Stomach smooth muscle (tissue), 2 donors: ENCODE results near the gene BRINP3.

Experiments used
- H3K27ac ChIP-seq: one replicate; pipeline ENCODE4 v1.7.0; 2013; ENCODE audit warnings: mild to moderate bottlenecking, low read length, inconsistent platforms
- H3K27me3 ChIP-seq, 2 donors: one replicate each; pipeline ENCODE4 v1.7.0; 2013; ENCODE audit warnings: low read length in 2 of 2; ENCODE audit not compliant: insufficient read depth in 2 of 2, control insufficient read depth in 1 of 2
- H3K36me3 ChIP-seq, 2 donors: one replicate each; pipeline ENCODE4 v1.7.0; 2013; ENCODE audit warnings: low read length in 2 of 2; ENCODE audit not compliant: control insufficient read depth in 2 of 2, insufficient read depth in 2 of 2
- H3K4me1 ChIP-seq: one replicate; pipeline ENCODE4 v1.7.0; 2013; ENCODE audit warnings: low read length; ENCODE audit not compliant: control insufficient read depth, insufficient read depth
- H3K4me3 ChIP-seq, 2 donors: one replicate each; pipeline ENCODE4 v1.7.0; 2013; ENCODE audit warnings: low read length in 2 of 2
- H3K9ac ChIP-seq, 2 donors: one replicate each; pipeline ENCODE4 v1.7.0; 2013; ENCODE audit warnings: low read length in 2 of 2, mild to moderate bottlenecking in 1 of 2
- H3K9me3 ChIP-seq, 2 donors: one replicate each; pipeline ENCODE4 v1.7.0; 2013; ENCODE audit warnings: low read length in 2 of 2; ENCODE audit not compliant: control insufficient read depth in 2 of 2
- donor health status: healthy.
- donor health status: Pancreatic carcinoma.

Gene BRINP3

DNA sequence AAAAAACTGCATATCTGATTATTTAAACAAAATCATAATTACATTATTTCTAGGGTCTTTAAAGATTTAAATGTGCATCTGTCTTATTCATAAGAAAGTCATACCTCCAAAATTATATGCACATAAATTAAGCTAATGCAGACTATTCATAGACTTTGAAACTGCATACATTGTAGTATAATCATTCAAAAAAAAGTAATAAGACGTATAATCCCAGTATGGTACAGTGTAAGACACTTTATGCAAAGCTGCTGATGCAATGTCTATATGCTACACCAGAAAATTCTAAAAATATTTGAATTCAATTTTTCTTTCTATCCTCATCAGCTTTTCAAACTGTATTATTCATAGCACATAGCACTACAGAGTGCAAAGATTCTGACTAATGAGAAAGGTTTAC, 22.0 kb downstream of the BRINP3 start:
- no peaks in the 10 kb centered on the region for H3K9me3 ChIP-seq
- no peak overlapping the region for H3K27ac ChIP-seq
- H3K4me1 ChIP-seq = no peaks in the 10 kb centered on the region
- H3K9ac ChIP-seq = no peak overlapping the region
- H3K27me3 ChIP-seq = no peaks in the 10 kb centered on the region
- H3K36me3 ChIP-seq = no peaks in the 10 kb centered on the region
- no peak overlapping the region for H3K4me3 ChIP-seq

DNA sequence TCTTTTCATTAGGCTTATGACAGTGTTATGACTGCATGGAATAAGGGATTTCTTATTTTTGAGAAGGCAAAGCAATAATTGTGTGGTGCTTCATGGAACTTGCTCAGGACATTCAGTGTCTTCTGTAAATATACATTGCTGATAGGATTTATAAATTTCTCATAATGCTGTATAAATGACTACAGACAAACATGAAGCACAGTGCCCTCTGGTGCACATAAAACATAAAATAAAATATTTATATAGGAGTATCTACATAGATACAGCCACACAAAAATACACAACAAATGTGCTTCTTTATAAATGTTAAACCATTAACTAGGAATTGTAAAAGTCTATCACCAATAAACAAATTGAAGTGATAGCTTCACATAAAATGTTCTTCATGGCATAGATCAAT, 24.1 kb downstream of the BRINP3 start:
- Histone ChIP-seq H3K36me3 (no peaks in the 10 kb centered on the region), H3K27me3 (no peaks in the 10 kb centered on the region), H3K9me3 (no peaks in the 10 kb centered on the region), H3K9ac (no peak overlapping the region), H3K4me3 (no peak overlapping the region), H3K27ac (no peak overlapping the region), H3K4me1 (no peaks in the 10 kb centered on the region)

DNA sequence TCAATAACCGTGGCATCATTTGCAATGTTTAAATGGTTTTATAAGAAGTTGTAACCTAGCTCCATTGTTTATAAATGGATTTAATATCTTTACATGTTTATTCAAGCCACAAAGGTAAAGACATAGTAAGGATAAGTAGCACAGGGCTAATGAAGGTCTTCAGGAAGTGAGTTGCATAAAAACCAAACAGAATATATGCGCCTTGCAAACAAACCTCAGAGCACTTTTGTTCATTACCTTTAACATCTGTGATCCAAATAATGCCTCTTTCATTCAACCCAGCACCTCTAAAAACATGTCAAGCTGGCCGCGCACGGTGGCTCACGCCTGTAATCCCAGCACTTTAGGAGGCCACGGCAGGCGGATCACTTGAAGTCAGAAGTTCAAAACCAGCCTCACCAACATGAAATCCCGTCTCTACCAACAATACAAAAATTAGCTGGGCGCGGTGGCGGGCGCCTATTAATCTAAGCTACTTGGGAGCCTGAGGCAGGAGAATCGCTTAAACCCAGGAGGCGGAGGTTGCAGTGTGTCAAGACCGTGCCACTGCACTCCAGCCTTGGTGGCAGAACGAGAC, 25.3 kb downstream of the BRINP3 start:
- H3K4me1 ChIP-seq = no peaks in the 10 kb centered on the region
- no peak overlapping the region for H3K4me3 ChIP-seq
- no peaks in the 10 kb centered on the region for H3K9me3 ChIP-seq
- no peaks in the 10 kb centered on the region for H3K36me3 ChIP-seq
- no peak overlapping the region for H3K9ac ChIP-seq
- no peak overlapping the region for H3K27ac ChIP-seq
- H3K27me3 ChIP-seq = no peaks in the 10 kb centered on the region

DNA sequence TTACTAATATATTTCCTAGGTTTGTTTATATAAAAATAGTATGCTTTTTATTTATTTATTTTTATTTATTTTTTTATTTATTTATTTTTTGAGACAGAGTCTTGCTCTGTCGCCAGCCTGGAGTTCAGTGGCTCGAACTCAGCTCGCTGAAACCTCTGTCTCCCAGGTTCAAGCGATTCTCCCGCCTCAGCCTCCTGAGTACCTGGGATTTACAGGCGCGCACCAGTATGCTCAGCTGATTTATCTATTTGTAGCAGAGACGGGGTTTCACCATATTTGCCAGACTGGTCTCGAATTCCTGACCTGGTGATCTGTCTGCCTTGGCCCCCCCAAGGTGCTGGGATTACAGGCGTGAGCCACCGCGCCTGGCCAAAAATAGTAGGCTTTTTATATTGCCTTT, 33.2 kb downstream of the BRINP3 start:
- Histone ChIP-seq H3K4me1 (no peaks in the 10 kb centered on the region), H3K36me3 (no peaks in the 10 kb centered on the region), H3K9me3 (no peaks in the 10 kb centered on the region), H3K9ac (no peak overlapping the region), H3K27me3 (no peaks in the 10 kb centered on the region), H3K4me3 (no peak overlapping the region), H3K27ac (no peak overlapping the region)

DNA sequence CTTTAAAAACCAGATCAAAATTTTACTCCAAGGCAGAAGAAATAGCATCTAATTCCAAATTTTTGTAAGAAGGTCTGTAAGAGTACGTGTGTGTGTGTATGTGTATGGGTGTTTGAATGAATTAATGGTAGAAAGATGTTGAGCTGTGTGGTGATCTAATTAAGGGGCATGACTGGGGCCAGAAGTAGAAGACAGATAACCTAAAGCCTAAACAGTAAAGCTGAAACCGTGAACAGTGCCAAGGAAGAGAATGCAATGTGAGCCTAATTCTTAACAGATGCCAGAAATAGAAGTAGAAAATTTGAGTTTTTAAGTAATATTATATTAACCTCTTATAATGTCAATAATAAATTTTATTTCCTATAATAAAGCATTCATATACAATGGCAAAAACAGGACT, 38.2 kb downstream of the BRINP3 start:
- H3K27ac ChIP-seq = no peak overlapping the region
- H3K9ac ChIP-seq = no peak overlapping the region
- H3K36me3 ChIP-seq = no peaks in the 10 kb centered on the region
- H3K4me1 ChIP-seq = no peaks in the 10 kb centered on the region
- no peaks in the 10 kb centered on the region for H3K27me3 ChIP-seq
- H3K9me3 ChIP-seq = no peaks in the 10 kb centered on the region
- H3K4me3 ChIP-seq = no peak overlapping the region

DNA sequence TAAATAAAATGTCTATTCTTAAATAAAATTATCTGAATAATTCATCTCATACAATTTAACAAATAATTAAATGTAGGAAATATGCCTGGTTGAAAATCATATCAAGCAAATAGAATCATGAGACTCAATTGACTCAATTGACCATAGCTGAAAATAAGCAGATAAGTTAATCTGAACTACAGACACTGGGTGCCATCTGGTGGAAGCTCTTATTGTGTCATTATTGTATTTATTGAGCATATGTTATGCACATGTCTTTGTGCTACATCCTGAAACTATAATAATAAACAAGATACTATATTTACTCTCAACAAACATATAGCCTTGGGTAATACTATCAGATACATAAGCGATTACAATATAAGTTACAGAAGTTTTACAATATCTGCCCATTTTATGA, 41.0 kb downstream of the BRINP3 start:
- Histone ChIP-seq H3K9me3 (no peaks in the 10 kb centered on the region), H3K4me3 (no peak overlapping the region), H3K27me3 (no peaks in the 10 kb centered on the region), H3K36me3 (no peaks in the 10 kb centered on the region), H3K9ac (no peak overlapping the region), H3K27ac (no peak overlapping the region), H3K4me1 (no peaks in the 10 kb centered on the region)

DNA sequence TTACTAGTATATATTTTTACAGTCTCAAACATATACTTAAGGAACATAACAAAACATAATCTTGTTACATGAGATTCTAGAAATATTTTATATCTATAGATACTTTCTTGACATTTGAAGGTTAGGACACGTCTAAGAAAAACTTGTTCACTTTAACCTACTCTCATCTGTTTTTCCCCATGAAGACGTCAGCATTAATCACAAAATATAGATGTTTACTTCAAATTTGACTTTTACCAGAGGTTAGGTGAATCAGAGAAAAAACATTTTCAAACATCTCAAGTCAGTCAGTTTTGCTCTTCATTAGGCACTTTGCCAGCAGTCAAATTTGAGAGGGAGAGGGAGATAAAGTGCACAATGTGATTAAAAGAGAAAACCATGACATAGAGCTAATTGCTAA, 47.7 kb downstream of the BRINP3 start:
- Histone ChIP-seq H3K4me3 (no peak overlapping the region), H3K27ac (no peak overlapping the region), H3K4me1 (no peaks in the 10 kb centered on the region), H3K9me3 (no peaks in the 10 kb centered on the region), H3K36me3 (no peaks in the 10 kb centered on the region), H3K27me3 (no peaks in the 10 kb centered on the region), H3K9ac (no peak overlapping the region)

DNA sequence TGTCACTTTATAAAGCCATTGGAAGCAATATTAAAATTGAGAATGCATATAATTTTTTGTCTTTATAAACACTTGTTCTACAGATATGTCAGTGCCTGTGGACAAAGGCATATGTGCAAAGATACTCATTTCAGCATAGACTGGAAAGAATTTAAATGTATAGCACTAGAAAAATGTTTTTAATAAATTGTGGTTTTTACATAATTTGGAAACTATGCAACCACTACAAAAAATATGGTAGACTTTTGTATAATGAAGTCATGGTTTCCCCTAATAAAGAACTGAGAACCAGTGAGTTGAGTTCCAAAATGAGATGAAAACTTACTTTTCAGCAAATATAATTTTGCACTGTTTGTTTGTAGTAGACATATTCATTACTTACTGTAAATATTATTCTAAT, 48.5 kb downstream of the BRINP3 start:
- H3K9me3 ChIP-seq = no peaks in the 10 kb centered on the region
- H3K9ac ChIP-seq = no peak overlapping the region
- no peak overlapping the region for H3K4me3 ChIP-seq
- no peaks in the 10 kb centered on the region for H3K4me1 ChIP-seq
- H3K36me3 ChIP-seq = no peaks in the 10 kb centered on the region
- no peaks in the 10 kb centered on the region for H3K27me3 ChIP-seq
- no peak overlapping the region for H3K27ac ChIP-seq

DNA sequence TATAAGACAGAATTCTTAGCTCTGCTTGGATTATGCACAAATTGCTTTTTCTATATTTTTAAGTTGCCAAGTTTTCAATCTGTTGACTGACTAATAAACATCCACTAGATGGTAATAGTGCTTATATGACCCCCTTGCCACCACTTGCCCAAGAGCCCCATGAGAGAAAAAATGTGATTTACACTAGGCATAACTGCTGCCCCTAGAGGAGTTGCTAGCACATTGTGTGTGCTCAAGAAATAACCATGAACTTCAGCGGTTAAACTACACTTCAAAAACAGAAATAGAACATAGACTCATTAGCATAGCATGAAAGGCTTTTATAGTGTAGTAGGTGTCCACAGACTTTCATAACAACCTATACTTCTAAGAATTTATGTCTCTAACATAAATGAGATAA, 61.4 kb downstream of the BRINP3 start:
- no peaks in the 10 kb centered on the region for H3K27me3 ChIP-seq
- no peaks in the 10 kb centered on the region for H3K9me3 ChIP-seq
- H3K4me1 ChIP-seq = no peaks in the 10 kb centered on the region
- no peak overlapping the region for H3K9ac ChIP-seq
- H3K4me3 ChIP-seq = no peak overlapping the region
- H3K27ac ChIP-seq = no peak overlapping the region
- H3K36me3 ChIP-seq = no peaks in the 10 kb centered on the region

DNA sequence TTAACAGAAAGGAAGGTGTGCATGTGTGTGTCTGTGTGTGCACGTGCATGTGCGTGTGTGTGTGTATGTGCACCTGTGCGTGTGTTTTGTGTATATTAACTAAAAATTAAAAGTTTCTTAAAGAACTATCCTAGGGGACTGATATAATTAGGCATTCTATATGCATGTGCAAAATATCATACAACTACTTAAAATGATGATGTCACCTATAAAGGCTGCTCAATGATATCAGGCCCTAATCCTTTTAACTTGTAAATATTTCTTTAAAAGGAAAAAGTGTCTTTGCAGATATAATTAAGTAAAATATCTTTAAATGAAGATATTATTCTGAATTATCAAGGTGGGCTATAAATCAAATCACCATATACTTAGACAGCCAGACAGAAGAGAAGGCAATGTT, 64.5 kb downstream of the BRINP3 start:
- Histone ChIP-seq H3K27me3 (no peaks in the 10 kb centered on the region), H3K36me3 (no peaks in the 10 kb centered on the region), H3K9ac (no peak overlapping the region), H3K4me1 (no peaks in the 10 kb centered on the region), H3K9me3 (no peaks in the 10 kb centered on the region), H3K4me3 (no peak overlapping the region), H3K27ac (no peak overlapping the region)

DNA sequence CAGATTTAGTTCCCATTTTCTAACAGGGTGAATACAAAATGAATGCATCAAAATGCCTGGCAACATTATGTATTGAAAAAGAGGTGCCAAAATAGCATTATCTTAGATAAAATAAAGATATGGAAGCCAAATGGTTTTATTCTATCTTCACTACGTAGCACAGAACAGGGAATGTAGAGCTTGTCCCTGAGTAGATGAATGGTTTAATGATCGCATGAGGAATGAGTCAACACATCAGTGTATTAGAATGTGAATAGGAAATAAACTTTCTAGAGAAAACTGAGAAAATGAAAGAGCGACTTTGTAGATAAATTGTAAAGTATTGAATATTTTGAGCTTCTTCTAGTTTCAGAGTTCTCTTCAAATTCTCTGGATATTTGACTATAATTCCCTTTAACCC, 74.3 kb downstream of the BRINP3 start:
- Histone ChIP-seq H3K36me3 (no peaks in the 10 kb centered on the region), H3K4me1 (no peaks in the 10 kb centered on the region), H3K9me3 (no peaks in the 10 kb centered on the region), H3K27me3 (no peaks in the 10 kb centered on the region), H3K4me3 (no peak overlapping the region), H3K9ac (no peak overlapping the region), H3K27ac (no peak overlapping the region)
